ENCODE measurements around the gene GDPD3. TPM values are rescaled to one million over a fixed set of nuclear protein-coding genes. Genes with fewer than 3 reads are reported as not detected.
A peak's percentile ranks its signal among the peaks of the same experiment; 100 is the strongest.

The GDPD3 gene
- total and polyA plus RNA-seq, 9 of the 15 experiments (the other 6 are each of a cell fraction or from before 2014, with no cell fraction given): 0.47 to 3.9 (median 1.1) TPM

- POLR2A ChIA-PET: interaction anchor here (0.6 to 1.6 kb wide), 5 partner anchors 9 to 423 kb away, joined by 3 to 5 read pairs (median 4); partner anchors contain the start of genes ALDOA and MAPK3
Measured at GRCh38 chr16:30113711-30114333, 485 bp upstream of the GDPD3 start.

More at GRCh38 chr16:30113711-30114333, 485 bp upstream of the GDPD3 start:
- WGBS (ENCODE audit: insufficient coverage, low coverage, missing lambda C conversion rate): 68% methylated on average over 19 of the region's 20 CpGs
- no TSS peak for BruUV-seq (replicated peaks)
- Histone ChIP-seq H4K20me1 (replicated peaks; ENCODE audit: control insufficient read depth, insufficient read depth, low read length) (no peaks in the 10 kb centered on the region), H3K9me3 (replicated peaks; ENCODE audit: control insufficient read depth, insufficient read depth, low read depth, low read length) (no peaks in the 10 kb centered on the region), H3K79me2 (ENCODE audit: control insufficient read depth, insufficient read depth, low read length) (no peaks in the 10 kb centered on the region), H3K36me3 (ENCODE audit: control insufficient read depth, insufficient read depth, low read length) (peaks cover 16% of the 10 kb centered on the region; the same call in 1 of the 3 replicates), H3K9ac (ENCODE audit: insufficient read depth in 1 of 2, low read depth in 2 of 2, low read length in 2 of 2) (peak overlapping the region in 1 of 2 experiments; percentile 82; a peak in 3 of 4 replicates), H3K27ac (ENCODE audit: extremely low read depth, low read depth, low read length) (peak overlapping the region; percentile 60; the same call in 2 of the 3 replicates), H3K27me3 (ENCODE audit: control insufficient read depth in 2 of 2, insufficient read depth in 2 of 2, low read length in 2 of 2) (no peaks in the 10 kb centered on the region), H3K4me2 (ENCODE audit: insufficient read depth, low read length) (peak overlapping the region; percentile 50), H3K9me1 (ENCODE audit: control insufficient read depth, insufficient read depth, low read length) (peaks cover 6% of the 10 kb centered on the region), H3K4me1 (replicated peaks in 1 of 2; ENCODE audit: control insufficient read depth in 2 of 2, insufficient read depth in 2 of 2, low read length in 2 of 2) (peaks cover 13 to 31% of the 10 kb centered on the region in 2 experiments; a peak in 4 of 5 replicates), H3K4me3 (no peak overlapping the region), H2AFZ (ENCODE audit: low read depth, low read length) (peak overlapping the region; percentile 76; the same call in 1 of the 2 replicates)
- DNase-seq (ENCODE audit: extremely low read depth in 1 of 4, low spot score in 3 of 4) (peak in 1 of 4 experiments; percentile 30), FAIRE-seq (no peak), ATAC-seq (peak; percentile 22; the same call in 2 of the 3 replicates)
- intact Hi-C loops (cut with micrococcal nuclease): no loop called here
- CTCF ChIA-PET (ENCODE audit: low intra/inter-chr PET ratio): no interaction called here
- TF ChIP-seq PRDM10 (IDR thresholded peaks at IDR 0.05; ENCODE audit: partially characterized antibody): peak; percentile 81
- TF ChIP-seq MAFG (tag; conservative IDR thresholded peaks at IDR 0.05): 0 out of 2 replicates have a peak, but pooled peaks have one; percentile 39
- no peak for TF ChIP-seq ZNF785 (CRISPR knock-in tag; IDR thresholded peaks at IDR 0.05)
- TF ChIP-seq NFE2 (IDR thresholded peaks at IDR 0.05; ENCODE audit: low read depth): 0 out of 2 replicates have a peak, but pooled peaks have one; percentile 25
- TF ChIP-seq SP1 (CRISPR knock-in tag; IDR thresholded peaks at IDR 0.05): peak; percentile 5; the same call in 1 of the 2 replicates
- TF ChIP-seq PHB (CRISPR knock-in tag; IDR thresholded peaks at IDR 0.05): no peak
- TF ChIP-seq ZNF592 (IDR thresholded peaks at IDR 0.05): peak; percentile 46; the same call in 1 of the 2 replicates
- peak; percentile 8 for TF ChIP-seq SAP30 (IDR thresholded peaks at IDR 0.05; ENCODE audit: borderline replicate concordance, insufficient read depth, low read depth, low read length, poor library complexity, severe bottlenecking)
- TF ChIP-seq C11orf30 (IDR thresholded peaks at IDR 0.05; ENCODE audit: low read depth): 0 out of 2 replicates have a peak, but pooled peaks have one; percentile 16
- TF ChIP-seq ZNF143 (CRISPR knock-in tag; IDR thresholded peaks at IDR 0.05): no peak
- in situ Hi-C loops (cut with MboI): no loop called here

Measured in K562 (cell line).